H7 (cell line): Measurements from ENCODE around the gene TDRD9. TPM values are rescaled to one million over a fixed set of nuclear protein-coding genes. Genes with fewer than 3 reads are reported as not detected.
"Not testable (repeated sequence)": the region's sequence is repeated elsewhere in the genome, so short reads cannot be mapped to it uniquely, and the experiment has no call there.

ENCODE experiments used
- DNase-seq: peaks from one replicate; pipeline ENCODE4 v3.0.0; 2012
- H3K27me3 ChIP-seq: 2 replicates; pipeline ENCODE4 v1.6.0; 2011; ENCODE audit warnings: mild to moderate bottlenecking, low read length; ENCODE audit not compliant: control insufficient read depth, insufficient read depth
- H3K36me3 ChIP-seq: replicated peaks from 2 replicates; pipeline ENCODE4 v1.5.1; 2011; ENCODE audit warnings: low read length; ENCODE audit not compliant: control insufficient read depth, insufficient read depth
- H3K4me3 ChIP-seq: 2 replicates; pipeline ENCODE4 v1.5.1; 2011; ENCODE audit warnings: low read depth, mild to moderate bottlenecking, control low read depth, low read length, moderate library complexity; ENCODE audit not compliant: insufficient read depth
- total RNA-seq: library from RNA; depleted of rRNA; stranded (reverse); fragments of >200 nt; shearing (Covaris generic); gene quantifications from 2 replicates; pipeline ENCODE4 v1.2.3, GENCODE V29; 2014

TDRD9 gene
- total RNA-seq, 1 experiment from 2014 or later = not detected

GRCh38 chr14:103973354-103973753, 45.1 kb downstream of the TDRD9 start:
- Histone ChIP-seq H3K36me3 (no peaks in the 10 kb centered on the region), H3K4me3 (no peak overlapping the region), H3K27me3 (no peaks in the 10 kb centered on the region)
- no peak for DNase-seq

- H3K27me3 ChIP-seq = no peaks in the 10 kb centered on the region
- no peak for DNase-seq
- H3K4me3 ChIP-seq = no peak overlapping the region
- no peaks in the 10 kb centered on the region for H3K36me3 ChIP-seq
Observed at GRCh38 chr14:103974575-103974974, 46.3 kb downstream of the TDRD9 start.

GRCh38 chr14:103980623-103981238, 52.5 kb downstream of the TDRD9 start:
- H3K4me3 ChIP-seq, DNase-seq, H3K36me3 ChIP-seq, H3K27me3 ChIP-seq: not testable (repeated sequence)

GRCh38 chr14:103984196-103984595, 55.9 kb downstream of the TDRD9 start:
- DNase-seq = no peak
- no peak overlapping the region for H3K4me3 ChIP-seq
- H3K36me3 ChIP-seq = no peaks in the 10 kb centered on the region
- no peaks in the 10 kb centered on the region for H3K27me3 ChIP-seq

- DNase-seq = no peak
- H3K4me3 ChIP-seq = no peak overlapping the region
- H3K36me3 ChIP-seq = no peaks in the 10 kb centered on the region
- no peaks in the 10 kb centered on the region for H3K27me3 ChIP-seq
Observed at GRCh38 chr14:103989034-103989433, 60.8 kb downstream of the TDRD9 start.

GRCh38 chr14:103989964-103990363, 61.7 kb downstream of the TDRD9 start:
- H3K27me3 ChIP-seq = no peaks in the 10 kb centered on the region
- no peaks in the 10 kb centered on the region for H3K36me3 ChIP-seq
- no peak overlapping the region for H3K4me3 ChIP-seq
- DNase-seq = no peak

- H3K4me3 ChIP-seq = no peak overlapping the region
- DNase-seq = no peak
- no peaks in the 10 kb centered on the region for H3K27me3 ChIP-seq
- H3K36me3 ChIP-seq = no peaks in the 10 kb centered on the region
Observed at GRCh38 chr14:103994535-103995184, 66.4 kb downstream of the TDRD9 start.

- Histone ChIP-seq H3K27me3 (no peaks in the 10 kb centered on the region), H3K36me3 (no peaks in the 10 kb centered on the region), H3K4me3 (no peak overlapping the region)
- DNase-seq = no peak
Observed at GRCh38 chr14:103995876-103996275, 67.6 kb downstream of the TDRD9 start.

GRCh38 chr14:103997391-103997790, 69.1 kb downstream of the TDRD9 start:
- H3K27me3 ChIP-seq = no peaks in the 10 kb centered on the region
- DNase-seq = no peak
- H3K36me3 ChIP-seq = no peaks in the 10 kb centered on the region
- H3K4me3 ChIP-seq = no peak overlapping the region

GRCh38 chr14:103998027-103998426, 69.8 kb downstream of the TDRD9 start:
- no peaks in the 10 kb centered on the region for H3K27me3 ChIP-seq
- H3K4me3 ChIP-seq = no peak overlapping the region
- no peak for DNase-seq
- H3K36me3 ChIP-seq = no peaks in the 10 kb centered on the region

- no peaks in the 10 kb centered on the region for H3K27me3 ChIP-seq
- H3K4me3 ChIP-seq = no peak overlapping the region
- no peak for DNase-seq
- H3K36me3 ChIP-seq = no peaks in the 10 kb centered on the region
Observed at GRCh38 chr14:103999795-104000440, 71.7 kb downstream of the TDRD9 start.

GRCh38 chr14:104001003-104001402, 72.7 kb downstream of the TDRD9 start:
- Histone ChIP-seq H3K4me3 (no peak overlapping the region), H3K27me3 (no peaks in the 10 kb centered on the region), H3K36me3 (no peaks in the 10 kb centered on the region)
- peak; percentile 59 for DNase-seq

GRCh38 chr14:104003616-104004015, 75.4 kb downstream of the TDRD9 start:
- DNase-seq = no peak
- Histone ChIP-seq H3K27me3 (no peaks in the 10 kb centered on the region), H3K4me3 (no peak overlapping the region), H3K36me3 (no peaks in the 10 kb centered on the region)

GRCh38 chr14:104004849-104005248, 76.6 kb downstream of the TDRD9 start:
- H3K4me3 ChIP-seq = no peak overlapping the region
- no peaks in the 10 kb centered on the region for H3K27me3 ChIP-seq
- no peaks in the 10 kb centered on the region for H3K36me3 ChIP-seq
- no peak for DNase-seq

GRCh38 chr14:104005489-104005888, 77.2 kb downstream of the TDRD9 start:
- Histone ChIP-seq H3K27me3 (no peaks in the 10 kb centered on the region), H3K4me3 (no peak overlapping the region), H3K36me3 (no peaks in the 10 kb centered on the region)
- DNase-seq = no peak
